SK-N-SH (cell line): ENCODE data around the gene ING5. TPM values are rescaled to one million over a fixed set of nuclear protein-coding genes. Genes with fewer than 3 reads are reported as not detected.

ENCODE experiments used
- CTCF ChIA-PET: fragments of 300-600, 350-600 bp; formaldehyde crosslinking; extraction: SDS; loops from one replicate; lab custom pipeline; 2021; lab: Yijun Ruan, JAX
- POLR2A ChIA-PET: fragments of 350-600 bp; sonication (Branson Sonifier 250); formaldehyde crosslinking; extraction: SDS; loops from one replicate; lab custom pipeline; 2020; ENCODE audit warnings: antibody characterized with exemption, inconsistent platforms; lab: Yijun Ruan, JAX
- DNase-seq: peaks from one replicate; pipeline ENCODE4 v3.0.0; 2012
- H2AFZ ChIP-seq: fragments of 200-600 bp; sonication (generic); 2 replicates; pipeline ENCODE4 v1.8.1; 2016; ENCODE audit warnings: antibody characterized with exemption, mild to moderate bottlenecking, low read depth
- H3F3A ChIP-seq: fragments of 200-600 bp; sonication (generic); replicated peaks from 2 replicates; pipeline ENCODE3; 2016; ENCODE audit warnings: antibody characterized with exemption, mild to moderate bottlenecking; ENCODE audit not compliant: insufficient read depth
- H3K27ac ChIP-seq, 2 experiments: fragments of 200-500 bp in 1 of 2; fragments of 200-600 bp in 1 of 2; sonication (Bioruptor generic) in 1 of 2; sonication (generic), shearing (Covaris generic) in 1 of 2; 2 replicates each; pipeline versions ENCODE4 v1.5.1 to v1.6.1; 2014 to 2016; ENCODE audit warnings: low read depth in 2 of 2, inconsistent platforms in 1 of 2, low read length in 1 of 2, mild to moderate bottlenecking in 1 of 2, mixed read lengths in 1 of 2
- H3K27me3 ChIP-seq: fragments of 200-600 bp; sonication (generic), shearing (Covaris generic); 2 replicates; pipeline ENCODE4 v1.6.1; 2016; ENCODE audit warnings: mixed run types; ENCODE audit not compliant: insufficient read depth
- H3K36me3 ChIP-seq, 2 experiments: fragments of 200-500 bp in 1 of 2; fragments of 200-600 bp in 1 of 2; sonication (Bioruptor generic) in 1 of 2; sonication (generic) in 1 of 2; replicated peaks in 1 of 2; 2 replicates each; pipeline versions ENCODE3 to v1.5.1; 2014 to 2016; ENCODE audit warnings: low read length in 1 of 2, mild to moderate bottlenecking in 1 of 2; ENCODE audit not compliant: insufficient read depth in 2 of 2, control insufficient read depth in 1 of 2
- H3K4me1 ChIP-seq, 2 experiments: fragments of 200-500 bp in 1 of 2; fragments of 200-600 bp in 1 of 2; sonication (Bioruptor generic) in 1 of 2; sonication (generic), shearing (Covaris generic) in 1 of 2; 2 replicates each; pipeline versions ENCODE4 v1.5.1 to v1.6.1; 2014 to 2016; ENCODE audit warnings: low read depth in 1 of 2, low read length in 1 of 2, mixed run types in 1 of 2; ENCODE audit not compliant: insufficient read depth in 2 of 2, control insufficient read depth in 1 of 2
- H3K4me2 ChIP-seq: fragments of 200-600 bp; sonication (generic), shearing (Covaris generic); 2 replicates; pipeline ENCODE4 v1.6.1; 2017; ENCODE audit warnings: mixed run types
- H3K4me3 ChIP-seq, 2 experiments: fragments of 200-500 bp in 1 of 2; fragments of 200-600 bp in 1 of 2; sonication (Bioruptor generic) in 1 of 2; sonication (generic), shearing (Covaris generic) in 1 of 2; 2 replicates each; pipeline versions ENCODE4 v1.5.1 to v1.8.1; 2014 to 2016; ENCODE audit warnings: low read depth in 2 of 2, inconsistent platforms in 1 of 2, low read length in 1 of 2, mild to moderate bottlenecking in 1 of 2, mixed read lengths in 1 of 2, moderate library complexity in 1 of 2
- H3K79me2 ChIP-seq: fragments of 200-600 bp; sonication (generic); 2 replicates; pipeline ENCODE4 v1.8.1; 2017; ENCODE audit warnings: mild to moderate bottlenecking; ENCODE audit not compliant: insufficient read depth
- H3K9ac ChIP-seq: fragments of 200-600 bp; sonication (generic); 2 replicates; pipeline ENCODE4 v1.6.1; 2017; ENCODE audit warnings: mixed run types
- H3K9me2 ChIP-seq: fragments of 200-600 bp; sonication (generic); 2 replicates; pipeline ENCODE4 v1.6.1; 2017; ENCODE audit warnings: mixed run types
- H3K9me3 ChIP-seq: fragments of 200-600 bp; sonication (generic); 2 replicates; pipeline ENCODE4 v1.6.1; 2017; ENCODE audit warnings: mixed run types, mild to moderate bottlenecking, moderate library complexity
- H4K20me1 ChIP-seq: fragments of 200-600 bp; sonication (generic); 2 replicates; pipeline ENCODE4 v1.6.1; 2017; ENCODE audit warnings: mild to moderate bottlenecking, mixed run types; ENCODE audit not compliant: insufficient read depth
- EP300 ChIP-seq, 2 experiments: IDR thresholded peaks; 2 replicates each; pipeline versions ENCODE4 v1.4.0 to v1.6.1; 2012; ENCODE audit warnings: borderline replicate concordance in 1 of 2, low read depth in 1 of 2, low read length in 1 of 2
- FOSL2 ChIP-seq: IDR thresholded peaks from 2 replicates; pipeline ENCODE4 v1.4.0; 2012; ENCODE audit warnings: low read depth, mild to moderate bottlenecking, moderate library complexity, borderline replicate concordance
- MAX ChIP-seq: IDR thresholded peaks from 2 replicates; pipeline ENCODE4 v1.4.0; 2012; ENCODE audit warnings: low read depth
- PBX3 ChIP-seq: IDR thresholded peaks from 2 replicates; pipeline ENCODE4; 2012
- RCOR1 ChIP-seq: fragments of 150-350 bp; IDR thresholded peaks from 2 replicates; pipeline ENCODE4 v1.6.1; 2017; ENCODE audit warnings: antibody characterized with exemption, low read length
- REST ChIP-seq: IDR thresholded peaks from 2 replicates; pipeline ENCODE4 v1.6.1; 2012; ENCODE audit warnings: mild to moderate bottlenecking, low read depth, low read length, moderate library complexity
- RXRA ChIP-seq: IDR thresholded peaks from 2 replicates; pipeline ENCODE4 v1.4.0; 2012; ENCODE audit warnings: low read depth, mild to moderate bottlenecking, borderline replicate concordance
- TEAD4 ChIP-seq: IDR thresholded peaks from 2 replicates; pipeline ENCODE4 v1.4.0; 2012; ENCODE audit warnings: mild to moderate bottlenecking, borderline replicate concordance; ENCODE audit not compliant: insufficient read depth
- USF2 ChIP-seq: fragments of 150-350 bp; IDR thresholded peaks from 2 replicates; pipeline ENCODE4 v1.6.1; 2017; ENCODE audit warnings: antibody characterized with exemption, low read length, low read depth, borderline replicate concordance
- YY1 ChIP-seq: IDR thresholded peaks from 2 replicates; pipeline ENCODE4 v1.4.0; 2012; ENCODE audit warnings: low read depth, mild to moderate bottlenecking
- WGBS: methylation state at CpG from one replicate; pipeline ENCODE4 v1.1.6; 2017; ENCODE audit warnings: low lambda C conversion rate; 5-methylcytosine and 5-hydroxymethylcytosine counted together
- polyA plus RNA-seq, 3 experiments: library from polyadenylated mRNA; depleted of rRNA; stranded (reverse); fragments of >200 nt; gene quantifications; 2 replicates each; pipeline ENCODE4 v1.2.3, GENCODE V29; 2012

The ING5 gene
- polyA plus RNA-seq, 1 of the 3 experiments (the other 2 are of a cell fraction), result 56.3 TPM

- DNase-seq, result no peak
- Histone ChIP-seq H3K36me3 (peaks cover 14 to 40% of the 10 kb centered on the region in 2 experiments), H3K9me2 (no peaks in the 10 kb centered on the region), H3K9ac (no peak overlapping the region), H3K4me1 (peaks cover 0 to 16% of the 10 kb centered on the region in 2 experiments; a peak in 2 of 4 replicates), H2AFZ (no peak overlapping the region), H3K4me3 (no peak overlapping the region), H3K9me3 (no peaks in the 10 kb centered on the region), H3K27ac (no peak overlapping the region), H3F3A (peaks cover 16% of the 10 kb centered on the region), H4K20me1 (peaks cover 7% of the 10 kb centered on the region; the same call in 1 of the 2 replicates), H3K79me2 (peaks cover 22% of the 10 kb centered on the region; the same call in 1 of the 2 replicates), H3K4me2 (no peak overlapping the region), H3K27me3 (no peaks in the 10 kb centered on the region)
- no peak for TF ChIP-seq MAX
- CTCF ChIA-PET, result no interaction called here
- 96% methylated on average over 14 of the region's 17 CpGs for WGBS
- POLR2A ChIA-PET, result interaction anchor here (1.2 kb wide), 1 partner anchor 10 kb away, joined by 4 read pairs; the partner anchor contains the start of gene DTYMK
Measured at GRCh38 chr2:241676665-241677064, 25.2 kb upstream of the ING5 start.

- H3K4me3 ChIP-seq, result no peak overlapping the region
- 94% methylated on average over 24 of the region's 24 CpGs for WGBS
- CTCF ChIA-PET, result no interaction called here
Measured at GRCh38 chr2:241677392-241677791, 24.4 kb upstream of the ING5 start.

More at GRCh38 chr2:241677392-241677791, 24.4 kb upstream of the ING5 start:
- H4K20me1 ChIP-seq, result peaks cover 7% of the 10 kb centered on the region; the same call in 1 of the 2 replicates
- H3K9me3 ChIP-seq, result no peaks in the 10 kb centered on the region
- POLR2A ChIA-PET, result interaction anchor here (1.2 kb wide), 1 partner anchor 9 kb away, joined by 4 read pairs; the partner anchor contains the start of gene DTYMK
- H3K4me2 ChIP-seq, result no peak overlapping the region
- DNase-seq, result no peak
- H3K27ac ChIP-seq, result no peak overlapping the region
- no peaks in the 10 kb centered on the region for H3K27me3 ChIP-seq
- H3K9ac ChIP-seq, result no peak overlapping the region
- no peak overlapping the region for H2AFZ ChIP-seq
- TF ChIP-seq USF2 (no peak), YY1 (no peak), RCOR1 (no peak), TEAD4 (no peak), REST (no peak), FOSL2 (no peak), RXRA (no peak), EP300 (IDR thresholded peaks at IDR 0.05; ENCODE audit: borderline replicate concordance in 1 of 2, low read depth in 1 of 2, low read length in 1 of 2) (no peak), PBX3 (no peak), MAX (no peak)
- peaks cover 0 to 19% of the 10 kb centered on the region in 2 experiments; a peak in 2 of 4 replicates for H3K4me1 ChIP-seq
- peaks cover 18 to 33% of the 10 kb centered on the region in 2 experiments for H3K36me3 ChIP-seq
- peaks cover 22% of the 10 kb centered on the region for H3F3A ChIP-seq
- peaks cover 29% of the 10 kb centered on the region; the same call in 1 of the 2 replicates for H3K79me2 ChIP-seq
- no peaks in the 10 kb centered on the region for H3K9me2 ChIP-seq
